SH-SY5Y (cell line): Measurements from ENCODE around the gene TMEM109.

ENCODE experiments used
- GATA2 ChIP-seq: IDR thresholded peaks from 2 replicates; pipeline ENCODE4 v1.6.1; 2011; ENCODE audit warnings: mild to moderate bottlenecking, low read depth, low read length
- GATA3 ChIP-seq: IDR thresholded peaks from 2 replicates; pipeline ENCODE4 v1.6.1; 2011; ENCODE audit warnings: low read depth, mild to moderate bottlenecking, low read length, moderate library complexity

Gene TMEM109

DNA sequence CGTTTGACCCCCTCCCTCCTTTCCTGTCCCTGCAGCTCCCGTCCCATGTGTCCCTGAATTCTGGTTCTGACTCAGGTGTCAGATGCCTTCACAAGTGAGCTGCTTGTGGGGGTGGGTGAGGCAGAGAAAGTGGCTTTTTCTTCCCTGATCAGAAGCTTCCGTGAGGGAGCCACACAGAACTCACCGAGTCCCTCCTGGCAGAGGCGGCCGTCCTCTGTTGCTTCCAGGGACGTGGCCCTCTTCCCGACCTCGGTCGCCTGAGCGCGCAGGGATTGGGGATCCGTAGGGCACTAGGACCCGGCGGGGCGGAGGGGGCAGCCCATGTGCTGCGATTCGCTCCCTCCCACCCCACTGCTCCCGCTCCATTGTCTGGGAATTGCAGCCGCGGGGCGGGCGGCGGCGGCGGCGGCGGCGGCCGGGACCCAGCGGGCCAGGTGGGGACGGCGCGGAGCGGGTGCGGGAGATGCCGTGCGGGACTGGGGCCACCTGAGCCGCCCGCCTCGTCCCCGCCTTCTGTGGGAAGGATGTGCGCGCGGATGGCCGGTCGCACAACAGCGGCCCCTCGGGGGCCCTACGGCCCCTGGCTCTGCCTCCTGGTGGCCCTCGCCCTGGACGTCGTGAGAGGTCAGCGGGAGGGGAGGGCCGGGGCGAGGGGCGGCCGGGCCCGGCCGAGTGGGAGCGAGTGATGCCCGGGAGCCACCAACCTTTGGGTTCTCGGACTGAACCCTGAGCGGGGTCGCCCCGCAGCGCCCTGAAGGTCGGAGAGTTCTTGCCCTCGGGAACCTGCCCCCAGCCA is 10.3 kb downstream of the TMEM109 start, which contains the start of gene TMEM132A:
Gene TMEM132A (plus strand): TSS at position 351 of the 796 bp plus-strand sequence. CDS start 174 bp downstream, at position 525.
- no peak for TF ChIP-seq GATA3
- no peak for TF ChIP-seq GATA2

- TF ChIP-seq GATA3 (no peak), GATA2 (no peak)
These were observed 11.2 kb downstream of the TMEM109 start for GRCh38 chr11:60924906-60925853.

DNA sequence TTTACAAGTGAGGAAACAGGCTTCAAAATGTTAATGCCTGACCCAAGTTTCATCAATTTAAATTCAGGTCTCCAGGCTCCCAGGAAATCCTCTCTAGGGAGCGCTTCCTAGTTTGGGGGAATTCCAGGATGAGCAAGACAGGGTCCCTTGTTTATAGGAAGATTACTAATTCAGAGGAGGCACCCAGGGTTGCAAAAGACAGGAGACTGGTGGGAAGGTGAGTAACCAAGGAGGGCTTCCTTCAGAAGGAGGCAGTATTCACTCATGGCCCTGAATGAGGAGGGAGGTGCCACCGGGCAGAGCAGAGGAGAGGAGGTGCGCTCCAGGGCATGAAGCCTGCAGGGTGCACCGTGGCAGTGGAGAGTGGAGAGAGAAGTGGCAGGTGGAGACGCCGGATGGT is 11.9 kb downstream of the TMEM109 start:
- no peak for TF ChIP-seq GATA3
- no peak for TF ChIP-seq GATA2

DNA sequence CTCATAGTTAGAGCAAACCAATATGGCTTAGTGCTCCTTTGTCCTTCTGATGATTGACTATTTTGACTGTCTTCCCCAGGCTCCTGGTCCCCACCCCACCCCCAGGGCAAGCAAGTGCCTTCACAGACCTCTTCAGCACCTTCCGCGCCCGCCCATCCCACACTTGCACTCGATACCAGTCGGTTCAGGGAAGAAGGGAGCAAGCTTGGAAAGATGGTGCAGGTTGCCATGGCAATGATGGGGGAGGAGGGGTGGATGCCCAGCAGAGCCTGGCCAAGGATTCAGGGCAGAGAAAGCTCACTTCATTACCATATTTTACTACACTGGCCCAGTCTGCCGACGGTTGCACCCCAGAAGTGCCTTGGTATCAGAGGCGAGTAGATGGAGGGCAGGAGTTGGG is 12.5 kb downstream of the TMEM109 start:
- TF ChIP-seq GATA3 (no peak), GATA2 (no peak)

GRCh38 chr11:60927061-60927592 is 13.2 kb downstream of the TMEM109 start:
- TF ChIP-seq GATA3 (no peak), GATA2 (no peak)

GRCh38 chr11:60927600-60927999 is 13.6 kb downstream of the TMEM109 start:
- no peak for TF ChIP-seq GATA3
- TF ChIP-seq GATA2 = no peak

GRCh38 chr11:60928563-60929001 is 14.6 kb downstream of the TMEM109 start:
- no peak for TF ChIP-seq GATA2
- TF ChIP-seq GATA3 = no peak

GRCh38 chr11:60929764-60930163 is 15.8 kb downstream of the TMEM109 start:
- TF ChIP-seq GATA2 = no peak
- no peak for TF ChIP-seq GATA3

GRCh38 chr11:60930394-60930793 is 16.4 kb downstream of the TMEM109 start:
- no peak for TF ChIP-seq GATA2
- no peak for TF ChIP-seq GATA3

GRCh38 chr11:60931917-60932316 is 18.0 kb downstream of the TMEM109 start:
- TF ChIP-seq GATA2 (no peak), GATA3 (no peak)

DNA sequence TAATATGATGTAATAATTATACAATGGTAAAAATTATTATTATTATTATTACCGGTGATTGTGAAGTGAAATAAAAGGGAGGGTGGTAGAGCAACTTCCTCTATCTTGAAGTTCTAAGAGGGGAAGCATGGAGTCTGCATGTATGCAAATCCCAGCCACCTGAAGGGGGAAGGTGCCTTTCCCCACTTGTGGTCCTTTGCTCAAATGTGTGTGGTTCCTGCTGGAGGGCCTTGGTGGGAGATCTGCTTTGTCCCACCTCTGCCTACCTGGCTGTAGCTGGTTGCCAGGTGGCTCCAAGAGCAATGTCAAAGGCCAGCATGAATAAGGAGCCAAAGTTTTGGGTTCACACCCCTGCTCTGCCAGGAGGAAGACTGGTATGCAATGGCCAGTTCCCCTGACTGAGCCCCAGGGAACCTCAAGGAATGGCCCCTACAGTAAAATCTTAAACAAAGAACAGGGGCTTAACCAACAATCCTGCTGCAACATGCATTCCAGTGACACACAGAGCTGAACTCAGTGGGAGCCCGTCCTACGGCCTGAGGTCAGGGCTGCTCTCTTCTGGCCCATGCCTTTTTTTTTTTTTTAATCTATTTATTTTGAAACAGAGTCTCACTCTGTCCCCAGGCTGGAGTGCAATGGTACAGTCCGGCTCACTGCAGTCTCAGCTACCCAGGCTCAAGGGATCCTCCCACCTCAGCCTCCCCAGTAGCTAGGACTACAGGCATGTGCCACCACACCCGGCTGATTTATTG is 18.8 kb downstream of the TMEM109 start:
- TF ChIP-seq GATA2 (no peak), GATA3 (no peak)

- no peak for TF ChIP-seq GATA2
- no peak for TF ChIP-seq GATA3
These were observed 19.6 kb downstream of the TMEM109 start for GRCh38 chr11:60933416-60934123.

GRCh38 chr11:60934124-60934789 is 20.3 kb downstream of the TMEM109 start:
- TF ChIP-seq GATA3 = no peak
- no peak for TF ChIP-seq GATA2
